NCI-H69 (cell line): ENCODE data around the gene CACNA2D2.

Experiments
- DNase-seq: peaks from one replicate; lab custom pipeline; 2025; lab: John Stamatoyannopoulos, UW

CACNA2D2 gene

GRCh38 chr3:50369012-50369670, 134.3 kb downstream of the CACNA2D2 start:
- DNase-seq, result no peak

- no peak for DNase-seq
Measured at GRCh38 chr3:50365842-50366220, 137.6 kb downstream of the CACNA2D2 start.

GRCh38 chr3:50365080-50365841, 138.2 kb downstream of the CACNA2D2 start:
- peak; percentile 90 for DNase-seq

GRCh38 chr3:50364573-50365079, 138.8 kb downstream of the CACNA2D2 start:
- no peak for DNase-seq

GRCh38 chr3:50359760-50360110, 143.7 kb downstream of the CACNA2D2 start:
- DNase-seq, result no peak

- DNase-seq, result peak; percentile 97
Measured at GRCh38 chr3:50358911-50359759, 144.3 kb downstream of the CACNA2D2 start, which contains the start of gene TMEM115. TMEM115 (minus strand) TSS chr3:50359521; CDS start chr3:50359063, 458 bp downstream.

- peak; percentile 24 for DNase-seq
Measured at GRCh38 chr3:50358355-50358910, 145.0 kb downstream of the CACNA2D2 start.

- DNase-seq, result no peak
Measured at GRCh38 chr3:50357481-50357880, 146.0 kb downstream of the CACNA2D2 start.

- peak; percentile 41 for DNase-seq
Measured at GRCh38 chr3:50356553-50356952, 146.9 kb downstream of the CACNA2D2 start.

GRCh38 chr3:50355829-50356552, 147.4 kb downstream of the CACNA2D2 start:
- peak; percentile 7 for DNase-seq

- no peak for DNase-seq
Measured at GRCh38 chr3:50354850-50355249, 148.6 kb downstream of the CACNA2D2 start.

- DNase-seq, result no peak
Measured at GRCh38 chr3:50354186-50354764, 149.2 kb downstream of the CACNA2D2 start.

- no peak for DNase-seq
Measured at GRCh38 chr3:50353245-50354004, 150.0 kb downstream of the CACNA2D2 start.

GRCh38 chr3:50352781-50353180, 150.7 kb downstream of the CACNA2D2 start:
- peak; percentile 4 for DNase-seq

- DNase-seq, result no peak
Measured at GRCh38 chr3:50351323-50351697, 152.1 kb downstream of the CACNA2D2 start.

GRCh38 chr3:50350527-50351322, 152.7 kb downstream of the CACNA2D2 start, which contains the start of the genes CYB561D2 and NPRL2:
CYB561D2 (plus strand) TSS chr3:50350862; CDS start chr3:50351434, 572 bp downstream.
NPRL2 (minus strand) TSS chr3:50350775; CDS start chr3:50350652, 123 bp downstream.
- DNase-seq, result peak; percentile 94

- DNase-seq, result no peak
Measured at GRCh38 chr3:50350213-50350526, 153.3 kb downstream of the CACNA2D2 start.

GRCh38 chr3:50347187-50347813, 156.1 kb downstream of the CACNA2D2 start:
- DNase-seq, result peak; percentile 71
